HEK293T (cell line): Measurements from ENCODE around the gene MYDGF.

Source experiments
- ARNT ChIP-seq: fragments of 450-650 bp; IDR thresholded peaks from 2 replicates; pipeline ENCODE4 v1.6.1; 2017; ENCODE audit warnings: mild to moderate bottlenecking
- BHLHE40 ChIP-seq: fragments of 450-650 bp; IDR thresholded peaks from 2 replicates; pipeline ENCODE4 v1.6.1; 2016; ENCODE audit warnings: mild to moderate bottlenecking, moderate library complexity, borderline replicate concordance
- ELF4 ChIP-seq: fragments of 450-650 bp; IDR thresholded peaks from 2 replicates; pipeline ENCODE4 v1.6.1; 2017; ENCODE audit warnings: antibody characterized with exemption
- FOXA1 ChIP-seq: fragments of 450-650 bp; IDR thresholded peaks from 2 replicates; pipeline ENCODE4 v1.6.1; 2016; ENCODE audit warnings: mild to moderate bottlenecking
- FOXK2 ChIP-seq: fragments of 450-650 bp; IDR thresholded peaks from 2 replicates; pipeline ENCODE4 v1.6.1; 2016; ENCODE audit warnings: mild to moderate bottlenecking
- FOXM1 ChIP-seq: fragments of 450-650 bp; IDR thresholded peaks from 2 replicates; pipeline ENCODE4 v1.6.1; 2017; ENCODE audit warnings: mild to moderate bottlenecking, borderline replicate concordance
- NFRKB ChIP-seq: fragments of 450-650 bp; IDR thresholded peaks from 2 replicates; pipeline ENCODE4 v1.6.1; 2016; ENCODE audit warnings: mild to moderate bottlenecking, moderate library complexity
- PKNOX1 ChIP-seq: fragments of 450-650 bp; IDR thresholded peaks from 2 replicates; pipeline ENCODE4 v1.6.1; 2016
- SP1 ChIP-seq: fragments of 450-650 bp; IDR thresholded peaks from 2 replicates; pipeline ENCODE4 v1.6.1; 2017
- SUZ12 ChIP-seq: fragments of 450-650 bp; IDR thresholded peaks from 2 replicates; pipeline ENCODE4 v1.6.1; 2016; ENCODE audit warnings: mild to moderate bottlenecking
- TARDBP ChIP-seq: fragments of 450-650 bp; IDR thresholded peaks from 2 replicates; pipeline ENCODE4 v1.6.1; 2016

GRCh38 chr19:4656102-4656501 is 14.0 kb downstream of the MYDGF start:
- no peak for TF ChIP-seq ARNT
- no peak for TF ChIP-seq PKNOX1
- TF ChIP-seq FOXA1: no peak
- TF ChIP-seq FOXK2: no peak
- TF ChIP-seq FOXM1: no peak
- TF ChIP-seq TARDBP: no peak
- TF ChIP-seq SP1: no peak
- TF ChIP-seq BHLHE40: no peak
- no peak for TF ChIP-seq ELF4
- TF ChIP-seq NFRKB: no peak
- no peak for TF ChIP-seq SUZ12
